ENCODE results near the gene MROH8. TPM values are rescaled to one million over a fixed set of nuclear protein-coding genes. Genes with fewer than 3 reads are reported as not detected.

The MROH8 gene
- total and polyA plus RNA-seq, 2 of the 13 experiments (the other 11 are each of a cell fraction or from before 2014, with no cell fraction given) = 2.6 to 5.5 TPM

DNA sequence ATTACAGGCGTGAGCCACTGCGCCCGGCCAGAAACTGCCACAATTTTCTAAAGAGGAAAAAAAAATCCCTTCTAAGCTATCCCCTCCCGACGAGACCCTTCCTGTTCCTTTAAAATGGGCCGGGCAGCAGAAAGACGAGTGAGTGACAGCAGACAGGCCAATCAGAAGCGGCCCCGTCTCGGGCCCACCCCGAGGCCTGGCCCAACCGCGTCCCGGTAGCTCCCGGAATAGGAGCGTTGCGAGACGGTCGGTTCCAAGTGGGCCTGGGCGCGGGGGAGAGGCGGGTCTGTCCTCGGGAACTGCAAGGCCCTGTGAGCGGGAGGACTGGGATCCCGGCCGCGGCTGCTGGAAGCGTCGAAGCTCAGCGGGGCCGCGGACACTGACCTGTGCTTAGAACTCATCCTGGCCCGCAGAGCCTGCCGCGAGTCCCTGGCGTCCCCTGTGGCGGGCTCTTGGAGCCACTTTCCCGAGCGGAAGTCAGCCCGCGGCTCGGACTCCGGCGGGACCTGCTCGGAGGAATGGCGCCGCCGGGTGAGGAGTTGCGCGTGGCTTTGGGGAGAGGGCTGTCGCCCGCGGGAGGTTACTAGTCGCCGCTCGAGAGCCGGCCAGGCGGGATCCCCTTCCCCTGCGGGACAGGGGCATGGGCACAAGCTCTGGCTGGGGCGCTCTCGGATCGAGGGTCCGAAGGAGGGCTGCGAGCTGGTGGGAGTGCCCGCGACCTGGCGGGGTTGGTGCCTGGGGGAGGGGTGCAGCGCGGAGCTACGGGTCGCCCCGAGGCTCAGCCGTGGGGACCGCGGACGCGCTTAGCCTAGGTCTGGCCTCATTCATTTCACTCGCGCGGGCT is at the start of gene MROH8, which contains the start of gene RPN2 (continued):
- TF ChIP-seq, protein P1, sequence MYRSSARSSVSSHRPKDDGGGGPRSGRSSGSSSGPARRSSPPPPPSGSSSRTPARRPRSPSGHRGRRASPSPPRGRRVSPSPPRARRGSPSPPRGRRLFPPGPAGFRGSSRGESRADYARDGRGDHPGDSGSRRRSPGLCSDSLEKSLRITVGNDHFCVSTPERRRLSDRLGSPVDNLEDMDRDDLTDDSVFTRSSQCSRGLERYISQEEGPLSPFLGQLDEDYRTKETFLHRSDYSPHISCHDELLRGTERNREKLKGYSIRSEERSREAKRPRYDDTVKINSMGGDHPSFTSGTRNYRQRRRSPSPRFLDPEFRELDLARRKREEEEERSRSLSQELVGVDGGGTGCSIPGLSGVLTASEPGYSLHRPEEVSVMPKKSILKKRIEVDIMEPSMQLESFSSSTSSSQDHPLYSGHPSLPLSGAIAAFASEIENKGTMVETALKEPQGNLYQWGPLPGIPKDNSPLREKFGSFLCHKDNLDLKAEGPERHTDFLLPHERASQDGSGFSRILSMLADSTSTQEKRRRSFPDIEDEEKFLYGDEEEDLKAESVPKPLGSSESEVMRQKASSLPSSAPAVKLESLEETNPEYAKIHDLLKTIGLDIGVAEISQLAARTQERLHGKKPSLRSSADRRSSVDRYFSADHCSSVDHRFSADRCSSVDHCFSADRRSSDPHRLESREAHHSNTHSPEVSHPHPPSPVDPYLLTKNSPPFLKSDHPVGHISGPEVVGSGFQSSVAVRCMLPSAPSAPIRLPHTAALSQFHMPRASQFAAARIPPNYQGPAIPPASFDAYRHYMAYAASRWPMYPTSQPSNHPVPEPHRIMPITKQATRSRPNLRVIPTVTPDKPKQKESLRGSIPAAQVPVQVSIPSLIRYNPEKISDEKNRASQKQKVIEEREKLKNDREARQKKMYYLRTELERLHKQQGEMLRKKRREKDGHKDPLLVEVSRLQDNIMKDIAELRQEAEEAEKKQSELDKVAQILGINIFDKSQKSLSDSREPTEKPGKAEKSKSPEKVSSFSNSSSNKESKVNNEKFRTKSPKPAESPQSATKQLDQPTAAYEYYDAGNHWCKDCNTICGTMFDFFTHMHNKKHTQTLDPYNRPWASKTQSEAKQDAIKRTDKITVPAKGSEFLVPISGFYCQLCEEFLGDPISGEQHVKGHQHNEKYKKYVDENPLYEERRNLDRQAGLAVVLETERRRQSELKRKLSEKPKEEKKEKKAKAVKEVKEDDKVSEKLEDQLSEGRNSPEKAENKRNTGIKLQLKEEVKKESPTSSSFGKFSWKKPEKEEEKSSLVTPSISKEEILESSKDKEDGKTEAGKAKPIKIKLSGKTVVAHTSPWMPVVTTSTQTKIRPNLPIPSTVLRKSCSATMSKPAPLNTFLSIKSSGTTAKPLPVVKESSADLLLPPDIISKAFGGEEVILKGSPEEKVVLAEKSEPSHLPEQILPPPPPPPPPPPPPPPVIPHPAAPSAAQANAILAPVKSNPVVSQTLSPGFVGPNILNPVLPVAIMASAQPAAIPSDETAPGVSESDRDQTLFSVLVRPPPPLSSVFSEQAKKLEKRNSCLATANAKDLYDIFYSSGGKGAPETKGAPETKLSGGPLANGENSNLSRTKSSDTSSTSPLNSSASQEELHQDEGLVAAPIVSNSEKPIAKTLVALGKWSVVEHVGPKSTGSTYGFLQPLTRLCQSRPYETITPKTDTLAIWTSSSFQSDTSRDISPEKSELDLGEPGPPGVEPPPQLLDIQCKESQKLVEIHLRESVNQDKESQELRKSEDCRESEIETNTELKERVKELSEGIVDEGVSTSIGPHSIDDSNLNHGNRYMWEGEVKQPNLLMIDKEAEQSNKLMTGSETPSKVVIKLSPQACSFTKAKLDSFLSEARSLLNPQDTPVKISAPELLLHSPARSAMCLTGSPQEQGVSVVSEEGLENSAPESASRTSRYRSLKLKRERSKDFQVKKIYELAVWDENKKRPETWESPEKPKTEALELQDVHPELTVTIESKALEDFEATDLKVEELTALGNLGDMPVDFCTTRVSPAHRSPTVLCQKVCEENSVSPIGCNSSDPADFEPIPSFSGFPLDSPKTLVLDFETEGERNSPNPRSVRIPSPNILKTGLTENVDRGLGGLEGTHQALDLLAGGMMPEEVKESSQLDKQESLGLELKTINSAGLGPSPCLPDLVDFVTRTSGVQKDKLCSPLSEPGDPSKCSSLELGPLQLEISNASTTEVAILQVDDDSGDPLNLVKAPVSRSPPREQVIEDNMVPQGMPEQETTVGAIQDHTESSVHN (CRISPR knock-in tag; IDR thresholded peaks at IDR 0.05) = no peak; the same call in 1 of the 2 replicates
- peak; percentile 84; the same call in 1 of the 2 replicates for TF ChIP-seq IRX3 (CRISPR knock-in tag; IDR thresholded peaks at IDR 0.05; ENCODE audit: borderline replicate concordance, low read depth)
- peak; percentile 92 for TF ChIP-seq KLF6 (CRISPR knock-in tag; IDR thresholded peaks at IDR 0.05)
- TF ChIP-seq ARNT (IDR thresholded peaks at IDR 0.05) = no peak
- TF ChIP-seq ZNF598 (CRISPR knock-in tag; IDR thresholded peaks at IDR 0.05; ENCODE audit: borderline replicate concordance) = peak; percentile 85
- TF ChIP-seq KLF16 (CRISPR knock-in tag; IDR thresholded peaks at IDR 0.05) = peak in 1 of 2 experiments; percentile 78
- TF ChIP-seq, protein P2, sequence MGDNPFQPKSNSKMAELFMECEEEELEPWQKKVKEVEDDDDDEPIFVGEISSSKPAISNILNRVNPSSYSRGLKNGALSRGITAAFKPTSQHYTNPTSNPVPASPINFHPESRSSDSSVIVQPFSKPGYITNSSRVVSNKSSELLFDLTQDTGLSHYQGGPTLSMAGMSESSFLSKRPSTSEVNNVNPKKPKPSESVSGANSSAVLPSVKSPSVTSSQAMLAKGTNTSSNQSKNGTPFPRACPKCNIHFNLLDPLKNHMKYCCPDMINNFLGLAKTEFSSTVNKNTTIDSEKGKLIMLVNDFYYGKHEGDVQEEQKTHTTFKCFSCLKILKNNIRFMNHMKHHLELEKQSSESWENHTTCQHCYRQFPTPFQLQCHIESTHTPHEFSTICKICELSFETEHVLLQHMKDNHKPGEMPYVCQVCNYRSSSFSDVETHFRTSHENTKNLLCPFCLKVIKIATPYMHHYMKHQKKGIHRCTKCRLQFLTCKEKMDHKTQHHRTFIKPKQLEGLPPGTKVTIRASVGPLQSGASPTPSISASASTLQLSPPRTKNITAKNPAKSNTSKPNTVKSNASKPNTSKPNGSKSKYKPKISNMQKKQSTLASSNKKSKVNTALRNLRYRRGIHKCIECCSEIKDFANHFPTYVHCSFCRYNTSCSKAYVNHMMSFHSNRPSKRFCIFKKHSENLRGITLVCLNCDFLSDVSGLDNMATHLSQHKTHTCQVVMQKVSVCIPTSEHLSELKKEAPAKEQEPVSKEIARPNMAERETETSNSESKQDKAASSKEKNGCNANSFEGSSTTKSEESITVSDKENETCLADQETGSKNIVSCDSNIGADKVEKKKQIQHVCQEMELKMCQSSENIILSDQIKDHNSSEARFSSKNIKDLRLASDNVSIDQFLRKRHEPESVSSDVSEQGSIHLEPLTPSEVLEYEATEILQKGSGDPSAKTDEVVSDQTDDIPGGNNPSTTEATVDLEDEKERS (CRISPR knock-in tag; IDR thresholded peaks at IDR 0.05) = peak; percentile 75; the same call in 1 of the 2 replicates
- TF ChIP-seq MATR3 (CRISPR knock-in tag; IDR thresholded peaks at IDR 0.05) = peak; percentile 55; the same call in 1 of the 2 replicates
- TF ChIP-seq PCBP2 (optimal IDR thresholded peaks at IDR 0.05; ENCODE audit: low read depth, low read length, poor library complexity, severe bottlenecking) = no peak
- TF ChIP-seq NFKB2 (CRISPR knock-in tag; IDR thresholded peaks at IDR 0.05; ENCODE audit: borderline replicate concordance) = peak; percentile 97
- peak; percentile 86 for TF ChIP-seq PHF20 (CRISPR knock-in tag; IDR thresholded peaks at IDR 0.05)
- TF ChIP-seq KMT2A (CRISPR knock-in tag; IDR thresholded peaks at IDR 0.05) = peak; percentile 91; the same call in 1 of the 2 replicates
- TF ChIP-seq ZNF615 (CRISPR knock-in tag; IDR thresholded peaks at IDR 0.05; ENCODE audit: borderline replicate concordance) = peak; percentile 97
- peak; percentile 88; the same call in 1 of the 2 replicates for TF ChIP-seq SNAPC2 (CRISPR knock-in tag; IDR thresholded peaks at IDR 0.05)
- no peak for TF ChIP-seq ZNF577 (CRISPR knock-in tag; IDR thresholded peaks at IDR 0.05; ENCODE audit: borderline replicate concordance, low read depth)
- peak; percentile 90 for TF ChIP-seq ZIK1 (CRISPR knock-in tag; IDR thresholded peaks at IDR 0.05; ENCODE audit: borderline replicate concordance, low read depth)
- peak; percentile 78; the same call in 1 of the 2 replicates for TF ChIP-seq PRMT3 (CRISPR knock-in tag; IDR thresholded peaks at IDR 0.05; ENCODE audit: borderline replicate concordance, low read depth)
- no peak for TF ChIP-seq KLF9 (CRISPR knock-in tag; IDR thresholded peaks at IDR 0.05; ENCODE audit: low read depth)

Data from HepG2 (cell line).